Hepatocyte (in vitro differentiated cells): ENCODE data around the gene GAD1. TPM values are rescaled to one million over a fixed set of nuclear protein-coding genes. Genes with fewer than 3 reads are reported as not detected.

ENCODE experiments used
- DNase-seq: peaks from one replicate; pipeline ENCODE4 v3.0.0-alpha.2; 2016; ENCODE audit warnings: low spot score
- H2AFZ ChIP-seq: fragments of 200-600 bp; sonication (generic); 2 replicates; pipeline ENCODE4 v1.6.0; 2016; ENCODE audit warnings: antibody characterized with exemption, mild to moderate bottlenecking
- H3K27ac ChIP-seq: fragments of 200-600 bp; sonication (generic); 2 replicates; pipeline ENCODE4 v1.5.1; 2016; ENCODE audit warnings: mild to moderate bottlenecking
- H3K27me3 ChIP-seq: fragments of 200-600 bp; sonication (generic); 2 replicates; pipeline ENCODE4 v1.6.1; 2016
- H3K36me3 ChIP-seq: fragments of 200-600 bp; sonication (generic); replicated peaks from 2 replicates; pipeline ENCODE4 v1.5.1; 2016; ENCODE audit warnings: low read depth; ENCODE audit not compliant: insufficient read depth
- H3K4me1 ChIP-seq: fragments of 200-600 bp; sonication (generic); 2 replicates; pipeline ENCODE4 v1.5.1; 2016; ENCODE audit warnings: mild to moderate bottlenecking, moderate library complexity; ENCODE audit not compliant: insufficient read depth
- H3K4me2 ChIP-seq: fragments of 200-600 bp; sonication (generic); 2 replicates; pipeline ENCODE4 v1.6.0; 2016
- H3K4me3 ChIP-seq: fragments of 200-600 bp; sonication (generic); 2 replicates; pipeline ENCODE4 v1.5.1; 2016; ENCODE audit warnings: mild to moderate bottlenecking
- H3K79me2 ChIP-seq: fragments of 200-600 bp; sonication (generic); 2 replicates; pipeline ENCODE4 v1.6.0; 2017; ENCODE audit warnings: mild to moderate bottlenecking
- H3K9me2 ChIP-seq: fragments of 200-600 bp; sonication (generic); replicated peaks from 2 replicates; pipeline ENCODE4 v1.6.0; 2017; ENCODE audit warnings: mild to moderate bottlenecking; ENCODE audit not compliant: insufficient read depth
- H3K9me3 ChIP-seq: fragments of 200-600 bp; sonication (generic); 2 replicates; pipeline ENCODE4 v1.5.1; 2016; ENCODE audit warnings: low read depth, mild to moderate bottlenecking
- H4K20me1 ChIP-seq: fragments of 200-600 bp; sonication (generic); 2 replicates; pipeline ENCODE4 v1.6.0; 2016; ENCODE audit warnings: mild to moderate bottlenecking; ENCODE audit not compliant: insufficient read depth, poor library complexity, severe bottlenecking
- EZH2 ChIP-seq: fragments of 200-600 bp; sonication (generic); IDR thresholded peaks from 2 replicates; pipeline ENCODE4 v1.6.1; 2016; ENCODE audit warnings: antibody characterized with exemption, mild to moderate bottlenecking, borderline replicate concordance
- EZH2phosphoT487 ChIP-seq: fragments of 200-600 bp; sonication (generic); IDR thresholded peaks from one replicate; pipeline ENCODE4 v1.6.1; 2018; ENCODE audit warnings: antibody characterized with exemption, mild to moderate bottlenecking, low read depth, moderate library complexity; ENCODE audit not compliant: unreplicated experiment, severe bottlenecking
- WGBS: methylation state at CpG from one replicate; pipeline ENCODE4 v1.1.6; 2016; ENCODE audit warnings: low lambda C conversion rate; ENCODE audit errors: missing lambda C conversion rate; 5-methylcytosine and 5-hydroxymethylcytosine counted together
- polyA plus RNA-seq: library from polyadenylated mRNA; unstranded; fragments of >200 nt; fragmentation: Nextera tagmentation; extraction: Ambion mirVana; gene quantifications from 2 replicates; pipeline ENCODE4 v1.2.1, GENCODE V29; 2016
- total RNA-seq: library from RNA; depleted of rRNA; stranded (reverse); fragments of >200 nt; gene quantifications from 2 replicates; pipeline ENCODE4 v1.2.3, GENCODE V29; 2014
- TF ChIP-seq, protein P1 (sequence below): fragments of 200-600 bp; sonication (generic); IDR thresholded peaks from 2 replicates; pipeline ENCODE4 v1.5.1; 2016; ENCODE audit warnings: antibody characterized with exemption, mild to moderate bottlenecking; ENCODE audit not compliant: poor library complexity

Gene GAD1
- total and polyA plus RNA-seq, 2 experiments from 2014 or later: 0.50 to 1.1 TPM

DNA sequence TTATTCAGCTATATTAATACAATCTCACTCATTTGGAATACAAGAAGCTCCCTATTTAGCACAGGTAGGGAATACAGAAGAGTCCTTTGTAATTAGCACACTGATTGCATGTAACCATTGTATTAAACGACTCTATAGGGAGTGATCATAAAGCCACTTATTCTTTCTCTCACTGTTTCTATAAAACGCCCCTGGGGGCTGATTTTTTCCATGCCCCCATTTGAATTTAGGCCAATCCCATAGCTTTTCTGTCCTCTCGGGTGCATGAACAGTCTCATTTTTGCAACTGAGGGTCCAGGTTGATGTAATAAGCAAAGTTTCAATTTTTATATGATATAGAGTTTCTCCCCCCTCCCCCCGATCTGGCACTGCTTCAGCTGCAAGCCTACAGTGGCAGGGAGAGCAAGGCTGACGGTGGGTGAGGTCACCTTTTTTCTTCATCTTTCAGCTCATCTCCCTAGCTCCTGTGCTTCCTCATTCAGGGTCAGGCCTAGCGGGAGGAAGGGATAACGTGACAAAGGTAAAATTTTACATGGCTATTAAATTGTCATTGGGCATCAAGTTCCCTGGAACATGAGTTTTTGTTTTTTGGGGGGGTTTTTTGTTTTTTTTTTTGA, 45.7 kb downstream of the GAD1 start:
- H3K4me3 ChIP-seq: no peak overlapping the region
- H3K4me2 ChIP-seq: no peak overlapping the region
- DNase-seq: no peak
- H4K20me1 ChIP-seq: no peaks in the 10 kb centered on the region
- no peaks in the 10 kb centered on the region for H3K9me2 ChIP-seq
- no peaks in the 10 kb centered on the region for H3K9me3 ChIP-seq
- H2AFZ ChIP-seq: no peak overlapping the region
- no peaks in the 10 kb centered on the region for H3K4me1 ChIP-seq
- TF ChIP-seq, protein P1, sequence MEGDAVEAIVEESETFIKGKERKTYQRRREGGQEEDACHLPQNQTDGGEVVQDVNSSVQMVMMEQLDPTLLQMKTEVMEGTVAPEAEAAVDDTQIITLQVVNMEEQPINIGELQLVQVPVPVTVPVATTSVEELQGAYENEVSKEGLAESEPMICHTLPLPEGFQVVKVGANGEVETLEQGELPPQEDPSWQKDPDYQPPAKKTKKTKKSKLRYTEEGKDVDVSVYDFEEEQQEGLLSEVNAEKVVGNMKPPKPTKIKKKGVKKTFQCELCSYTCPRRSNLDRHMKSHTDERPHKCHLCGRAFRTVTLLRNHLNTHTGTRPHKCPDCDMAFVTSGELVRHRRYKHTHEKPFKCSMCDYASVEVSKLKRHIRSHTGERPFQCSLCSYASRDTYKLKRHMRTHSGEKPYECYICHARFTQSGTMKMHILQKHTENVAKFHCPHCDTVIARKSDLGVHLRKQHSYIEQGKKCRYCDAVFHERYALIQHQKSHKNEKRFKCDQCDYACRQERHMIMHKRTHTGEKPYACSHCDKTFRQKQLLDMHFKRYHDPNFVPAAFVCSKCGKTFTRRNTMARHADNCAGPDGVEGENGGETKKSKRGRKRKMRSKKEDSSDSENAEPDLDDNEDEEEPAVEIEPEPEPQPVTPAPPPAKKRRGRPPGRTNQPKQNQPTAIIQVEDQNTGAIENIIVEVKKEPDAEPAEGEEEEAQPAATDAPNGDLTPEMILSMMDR: no peak
- TF ChIP-seq EZH2phosphoT487 (no peak), EZH2 (no peak)
- no peak overlapping the region for H3K27ac ChIP-seq
- H3K79me2 ChIP-seq: no peaks in the 10 kb centered on the region
- WGBS: 82% methylated on average over 7 of the region's 7 CpGs
- no peaks in the 10 kb centered on the region for H3K36me3 ChIP-seq
- H3K27me3 ChIP-seq: no peaks in the 10 kb centered on the region

DNA sequence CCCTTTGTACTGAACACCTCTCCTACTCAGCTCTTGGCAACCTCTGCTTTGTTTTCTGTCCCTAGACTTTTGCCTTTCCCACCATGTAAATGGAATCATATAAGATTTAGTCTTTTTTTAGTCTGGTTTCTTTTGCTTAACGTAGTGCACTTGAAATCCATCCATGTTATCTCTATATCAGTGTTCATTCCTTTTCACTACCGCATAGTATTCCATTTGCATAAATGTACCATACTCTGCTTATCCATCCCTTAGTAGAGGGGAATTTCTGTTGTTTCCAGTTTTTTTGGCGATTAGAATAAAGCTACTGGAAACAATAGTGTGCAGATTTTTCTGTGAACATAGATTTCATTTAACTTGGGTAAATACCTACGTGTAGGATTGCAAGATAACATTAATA, 46.4 kb downstream of the GAD1 start:
- Histone ChIP-seq H3K4me1 (no peaks in the 10 kb centered on the region), H3K27me3 (no peaks in the 10 kb centered on the region), H4K20me1 (no peaks in the 10 kb centered on the region), H3K4me3 (no peak overlapping the region), H2AFZ (no peak overlapping the region), H3K36me3 (no peaks in the 10 kb centered on the region), H3K9me3 (no peaks in the 10 kb centered on the region), H3K79me2 (no peaks in the 10 kb centered on the region), H3K4me2 (no peak overlapping the region), H3K9me2 (no peaks in the 10 kb centered on the region), H3K27ac (no peak overlapping the region)
- DNase-seq: no peak
- TF ChIP-seq EZH2: no peak
- TF ChIP-seq, protein P1: no peak
- no peak for TF ChIP-seq EZH2phosphoT487
- WGBS: 89% methylated on average over 4 of the region's 4 CpGs

DNA sequence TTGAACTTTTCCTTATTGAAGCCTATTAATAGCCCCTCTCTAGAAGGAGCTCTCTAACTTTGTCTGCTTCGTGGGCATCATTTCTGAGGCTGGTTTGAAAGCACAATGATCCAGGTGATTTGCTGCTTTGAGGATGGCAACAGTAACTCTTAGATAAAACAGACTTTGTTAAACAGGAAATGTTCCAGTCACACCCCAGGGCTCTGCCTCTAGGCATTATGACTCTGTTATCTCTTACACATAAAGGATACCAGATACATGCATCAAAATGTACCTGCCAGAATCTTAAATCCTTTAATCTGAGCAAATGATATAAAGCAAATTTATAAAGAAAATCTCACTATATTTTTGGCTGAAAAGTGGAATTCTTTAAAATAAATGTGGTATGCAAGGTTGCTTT, 52.3 kb downstream of the GAD1 start:
- H3K36me3 ChIP-seq: no peaks in the 10 kb centered on the region
- no peak for DNase-seq
- H3K4me1 ChIP-seq: no peaks in the 10 kb centered on the region
- H3K9me3 ChIP-seq: no peaks in the 10 kb centered on the region
- no peaks in the 10 kb centered on the region for H4K20me1 ChIP-seq
- WGBS: 31% methylated on average over 1 of the region's 1 CpG
- no peak overlapping the region for H3K4me3 ChIP-seq
- H2AFZ ChIP-seq: no peak overlapping the region
- no peaks in the 10 kb centered on the region for H3K79me2 ChIP-seq
- H3K27me3 ChIP-seq: no peaks in the 10 kb centered on the region
- TF ChIP-seq, protein P1: no peak
- TF ChIP-seq EZH2phosphoT487 (no peak), EZH2 (no peak)
- H3K4me2 ChIP-seq: no peak overlapping the region
- H3K9me2 ChIP-seq: no peaks in the 10 kb centered on the region
- no peak overlapping the region for H3K27ac ChIP-seq

DNA sequence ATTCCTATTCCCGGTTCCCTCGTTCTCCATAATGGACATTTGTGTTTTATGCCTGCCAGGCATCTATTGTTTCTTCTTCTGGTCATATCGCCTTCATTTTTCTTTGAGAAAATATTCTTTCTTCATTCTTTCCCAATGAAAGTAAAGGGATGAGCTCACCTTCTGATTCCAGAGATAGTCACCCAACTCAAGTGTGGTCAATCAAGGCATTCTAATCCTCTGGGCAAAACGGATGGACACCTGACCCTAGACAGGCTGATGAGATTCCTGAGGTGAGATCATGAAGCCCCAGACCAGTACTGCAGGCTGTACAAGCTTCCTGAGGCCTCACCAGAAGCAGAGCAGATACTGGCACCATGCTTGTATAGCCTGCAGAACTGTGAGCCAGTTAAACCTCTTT, 52.8 kb downstream of the GAD1 start:
- Histone ChIP-seq H3K4me3 (no peak overlapping the region), H3K27me3 (no peaks in the 10 kb centered on the region), H3K4me2 (no peak overlapping the region), H3K9me2 (no peaks in the 10 kb centered on the region), H2AFZ (no peak overlapping the region), H3K9me3 (no peaks in the 10 kb centered on the region), H3K4me1 (no peaks in the 10 kb centered on the region), H3K79me2 (no peaks in the 10 kb centered on the region), H4K20me1 (no peaks in the 10 kb centered on the region), H3K27ac (no peak overlapping the region), H3K36me3 (no peaks in the 10 kb centered on the region)
- TF ChIP-seq, protein P1: no peak
- TF ChIP-seq EZH2 (no peak), EZH2phosphoT487 (no peak)
- DNase-seq: no peak
- WGBS: 85% methylated on average over 4 of the region's 4 CpGs
